AML-193 (cell line): ENCODE data around the gene RNASEH2C.
"Not testable (repeated sequence)": the region's sequence is repeated elsewhere in the genome, so short reads cannot be mapped to it uniquely, and the experiment has no call there.

ENCODE experiments used
- DNase-seq, 2 experiments: peaks; one replicate each; lab custom pipeline; 2025; lab: John Stamatoyannopoulos, UW

The RNASEH2C gene

DNA sequence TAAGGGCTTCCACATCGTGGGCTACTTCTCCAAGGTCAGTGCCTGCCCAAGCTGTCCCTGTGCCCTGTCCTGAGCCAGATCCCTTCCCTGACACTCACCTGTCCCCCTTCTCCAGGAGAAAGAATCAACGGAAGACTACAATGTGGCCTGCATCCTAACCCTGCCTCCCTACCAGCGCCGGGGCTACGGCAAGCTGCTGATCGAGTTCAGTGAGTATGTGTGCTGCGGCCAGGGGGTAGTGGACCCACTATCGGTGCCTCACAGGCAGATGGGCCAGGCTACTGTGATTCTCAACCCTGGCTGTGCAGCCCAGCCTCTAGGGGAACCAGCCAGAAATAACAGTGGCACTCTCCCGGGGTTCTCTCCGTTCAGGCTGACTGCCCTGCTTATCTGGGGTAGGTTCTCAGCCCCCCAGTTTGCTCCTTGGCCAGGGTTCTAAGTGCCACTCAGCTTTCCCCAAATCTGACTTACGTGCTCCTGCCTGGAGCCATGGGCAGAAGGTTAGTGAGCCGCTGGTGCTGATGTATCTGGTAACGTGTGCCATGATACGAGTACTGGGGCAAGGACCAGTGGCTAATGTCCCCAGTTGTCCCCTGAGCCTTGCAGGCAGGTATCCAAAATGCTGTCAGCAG is 3.7 kb downstream of the RNASEH2C start:
- no peak for DNase-seq

DNA sequence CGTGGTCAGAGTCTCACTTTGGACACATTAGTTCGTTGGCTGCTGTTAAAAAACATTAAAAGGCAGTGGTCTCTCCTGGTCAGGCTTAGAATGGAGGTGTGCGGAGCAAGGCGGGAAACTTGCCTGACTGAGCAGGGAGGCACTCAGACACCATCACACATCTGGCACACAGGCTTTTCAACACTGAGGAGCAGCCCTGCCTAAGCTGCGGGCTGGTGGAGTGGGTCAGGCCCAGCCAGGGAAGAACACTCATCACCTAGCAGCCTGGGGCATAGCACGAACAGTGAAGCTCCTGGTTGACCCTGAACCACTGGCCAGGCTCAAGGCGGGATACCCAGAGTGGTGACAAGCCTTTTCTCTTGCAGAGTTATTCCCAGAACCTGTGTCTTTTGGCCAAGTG is 4.3 kb downstream of the RNASEH2C start:
- DNase-seq, result no peak

DNA sequence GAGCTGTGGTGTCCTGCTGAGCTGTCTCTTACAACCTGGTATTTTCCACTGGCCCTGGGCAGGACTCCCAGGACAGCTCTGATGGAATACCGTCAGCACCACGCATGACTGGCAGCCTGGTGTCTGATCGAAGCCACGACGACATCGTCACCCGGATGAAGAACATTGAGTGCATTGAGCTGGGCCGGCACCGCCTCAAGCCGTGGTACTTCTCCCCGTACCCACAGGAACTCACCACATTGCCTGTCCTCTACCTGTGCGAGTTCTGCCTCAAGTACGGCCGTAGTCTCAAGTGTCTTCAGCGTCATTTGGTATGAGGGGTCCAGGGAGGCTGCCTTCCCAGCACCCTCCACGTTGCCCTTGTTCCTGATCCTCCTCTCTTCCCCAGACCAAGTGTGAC is 6.2 kb downstream of the RNASEH2C start:
- DNase-seq, result no peak

DNA sequence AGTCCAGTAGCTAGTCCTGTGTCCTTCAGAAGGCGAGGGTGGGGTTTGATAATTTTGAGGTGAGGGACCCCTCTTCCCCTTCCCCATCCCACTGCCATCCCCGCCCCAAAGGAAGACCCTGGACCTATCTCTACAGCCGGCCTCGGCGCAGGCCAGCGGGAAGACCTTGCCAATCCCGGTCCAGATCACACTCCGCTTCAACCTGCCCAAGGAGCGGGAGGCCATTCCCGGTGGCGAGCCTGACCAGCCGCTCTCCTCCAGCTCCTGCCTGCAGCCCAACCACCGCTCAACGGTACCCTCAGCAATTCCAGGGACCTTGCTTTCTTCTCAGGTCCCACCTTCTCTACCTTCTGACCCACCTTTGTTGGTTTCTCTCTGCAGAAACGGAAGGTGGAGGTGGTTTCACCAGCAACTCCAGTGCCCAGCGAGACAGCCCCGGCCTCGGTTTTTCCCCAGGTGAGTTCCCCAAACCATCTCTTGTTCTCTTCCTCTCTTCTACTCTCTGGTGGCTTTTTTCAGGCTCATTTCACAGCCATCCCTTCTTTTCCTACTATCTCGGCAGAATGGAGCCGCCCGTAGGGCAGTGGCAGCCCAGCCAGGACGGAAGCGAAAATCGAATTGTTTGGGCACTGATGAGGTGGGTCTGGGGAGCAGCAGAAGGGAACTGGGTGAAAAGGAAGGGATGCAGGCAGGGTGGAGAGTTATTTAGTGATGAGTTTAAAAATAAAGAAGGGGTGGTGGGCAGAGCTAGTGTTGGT is 7.2 kb downstream of the RNASEH2C start:
- no peak for DNase-seq

DNA sequence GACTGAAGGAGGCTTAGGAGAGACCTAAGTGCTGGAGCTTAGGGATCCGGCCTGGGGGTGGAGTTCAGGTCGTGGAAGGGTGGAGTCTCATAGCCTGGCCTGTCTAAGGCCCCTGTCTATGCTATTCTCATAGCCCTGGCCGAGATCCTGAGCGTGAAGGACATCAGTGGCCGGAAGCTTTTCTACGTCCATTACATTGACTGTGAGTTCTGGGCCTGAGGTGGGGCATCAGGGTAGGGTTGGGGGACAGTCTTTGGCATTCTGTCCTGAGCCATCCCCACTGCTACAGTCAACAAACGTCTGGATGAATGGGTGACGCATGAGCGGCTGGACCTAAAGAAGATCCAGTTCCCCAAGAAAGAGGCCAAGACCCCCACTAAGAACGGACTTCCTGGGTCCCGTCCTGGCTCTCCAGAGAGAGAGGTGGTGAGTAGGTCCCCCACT is 7.9 kb downstream of the RNASEH2C start:
- DNase-seq, result no peak

DNA sequence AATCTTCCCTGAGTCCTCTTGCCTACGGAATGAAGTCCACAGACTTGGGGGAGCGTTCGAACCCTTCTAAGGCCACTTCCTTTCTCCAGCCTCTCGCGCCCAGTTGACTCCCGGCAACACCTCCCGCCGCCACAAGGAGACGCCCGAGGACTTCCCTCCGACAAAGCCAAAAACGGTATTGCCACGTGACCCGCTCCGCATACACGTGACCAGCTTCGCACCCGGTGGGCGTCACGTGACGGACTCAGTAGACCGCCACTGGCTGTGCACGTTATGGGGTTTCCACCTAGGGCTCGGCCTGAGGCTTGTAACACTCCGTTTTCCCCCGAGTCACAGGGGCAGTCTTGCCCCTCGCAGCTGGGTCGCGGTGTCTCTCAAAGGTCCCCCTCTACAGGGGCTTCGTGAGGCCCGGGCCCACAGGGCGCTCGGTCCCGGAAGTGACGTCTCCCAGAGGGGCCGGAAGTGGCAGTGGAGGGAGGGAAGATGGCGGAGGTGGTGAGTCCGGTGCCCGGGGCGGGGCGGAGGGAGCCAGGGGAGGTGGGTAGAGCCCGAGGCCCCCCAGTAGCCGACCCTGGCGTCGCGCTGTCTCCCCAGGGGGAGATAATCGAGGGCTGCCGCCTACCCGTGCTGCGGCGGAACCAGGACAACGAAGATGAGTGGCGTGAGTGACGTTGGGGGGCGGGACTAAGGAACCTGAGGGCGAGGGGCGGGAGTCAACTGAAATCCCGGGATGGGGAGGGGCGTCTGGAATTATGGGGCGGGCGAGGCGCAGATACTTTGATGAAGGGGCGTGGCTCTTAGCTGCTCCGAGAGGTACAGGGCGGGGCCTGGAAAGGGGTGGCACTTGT is 8.6 kb downstream of the RNASEH2C start, which contains the start of gene KAT5:
Gene KAT5, plus strand, starts transcription at position 468 of the 848 bp plus-strand sequence. Its CDS starts 16 bp downstream, at position 484.
- peak; percentile 97 for DNase-seq

DNA sequence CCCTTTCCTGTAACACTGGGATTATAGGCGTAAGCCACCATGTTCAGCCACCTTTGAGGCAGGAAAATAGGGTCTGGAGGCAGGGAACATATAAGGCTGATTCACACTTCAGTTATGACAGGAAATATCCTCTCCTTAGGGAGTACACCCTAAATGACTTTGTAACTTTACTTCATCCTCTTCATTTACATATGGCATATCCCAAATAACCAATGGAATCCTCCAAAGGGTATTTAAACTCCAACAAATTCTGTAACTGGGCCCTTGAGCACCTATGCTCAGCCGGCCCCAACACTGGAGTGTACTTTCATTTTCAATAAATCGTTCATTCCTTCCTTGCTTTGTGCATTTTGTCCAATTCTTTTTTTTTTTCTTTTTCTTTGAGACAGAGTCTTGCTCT is 10.2 kb downstream of the RNASEH2C start:
- no peak for DNase-seq

DNA sequence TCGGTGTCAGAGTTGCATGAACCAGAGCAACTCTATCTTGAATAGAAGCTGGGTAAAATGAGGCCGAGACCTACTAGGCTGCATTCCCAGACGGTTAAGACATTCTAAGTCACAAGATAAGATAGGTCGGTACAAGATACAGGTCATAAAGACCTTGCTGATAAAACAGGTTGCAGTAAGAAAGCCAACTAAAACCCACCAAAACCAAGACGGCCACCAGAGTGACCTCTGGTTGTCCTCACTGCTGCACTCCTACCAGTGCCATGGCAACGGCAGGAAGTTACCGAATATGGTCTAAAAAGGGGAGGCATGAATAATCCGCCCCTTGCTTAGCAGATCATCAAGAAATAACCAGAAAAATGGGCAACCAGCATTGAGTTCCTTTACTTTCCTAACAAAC is 10.9 kb downstream of the RNASEH2C start:
- no peak for DNase-seq

DNA sequence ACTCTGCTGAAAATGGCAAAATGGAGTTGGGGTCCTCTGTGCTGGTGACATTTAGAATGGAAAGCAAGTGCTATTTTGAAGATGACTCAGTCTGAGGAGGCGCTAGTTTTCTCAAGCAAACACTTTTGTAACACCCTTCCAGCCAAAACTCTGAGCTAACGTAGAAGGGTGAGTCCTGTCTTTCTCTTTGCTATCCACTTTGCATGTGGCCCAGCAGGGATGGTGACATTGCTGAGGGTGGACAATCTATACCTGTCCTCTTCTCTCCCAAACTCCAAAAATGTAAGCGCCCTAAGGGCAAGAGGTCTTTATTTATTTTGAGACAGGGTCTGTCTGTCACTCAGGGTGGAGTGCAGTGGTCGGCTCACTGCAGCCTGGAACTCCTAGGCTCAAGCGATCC is 12.1 kb downstream of the RNASEH2C start:
- no peak for DNase-seq

DNA sequence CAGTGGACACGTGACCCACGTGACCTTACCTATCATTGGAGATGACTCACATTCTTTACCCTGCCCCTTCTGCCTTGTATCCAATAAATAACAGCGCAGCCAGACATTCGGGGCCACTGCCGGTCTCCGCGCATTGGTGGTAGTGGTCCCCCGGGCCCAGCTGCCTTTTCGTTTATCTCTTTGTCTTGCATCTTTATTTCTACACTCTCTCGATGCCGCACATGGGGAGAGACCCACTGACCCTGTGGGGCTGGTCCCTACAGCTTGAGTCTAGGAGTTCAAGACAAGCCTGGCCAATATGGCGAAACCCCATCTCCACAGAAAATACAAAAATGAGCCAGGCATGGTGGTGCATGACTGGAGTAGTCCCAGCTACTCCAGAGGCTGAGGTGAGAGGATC is 13.6 kb downstream of the RNASEH2C start:
- not testable (repeated sequence) for DNase-seq

DNA sequence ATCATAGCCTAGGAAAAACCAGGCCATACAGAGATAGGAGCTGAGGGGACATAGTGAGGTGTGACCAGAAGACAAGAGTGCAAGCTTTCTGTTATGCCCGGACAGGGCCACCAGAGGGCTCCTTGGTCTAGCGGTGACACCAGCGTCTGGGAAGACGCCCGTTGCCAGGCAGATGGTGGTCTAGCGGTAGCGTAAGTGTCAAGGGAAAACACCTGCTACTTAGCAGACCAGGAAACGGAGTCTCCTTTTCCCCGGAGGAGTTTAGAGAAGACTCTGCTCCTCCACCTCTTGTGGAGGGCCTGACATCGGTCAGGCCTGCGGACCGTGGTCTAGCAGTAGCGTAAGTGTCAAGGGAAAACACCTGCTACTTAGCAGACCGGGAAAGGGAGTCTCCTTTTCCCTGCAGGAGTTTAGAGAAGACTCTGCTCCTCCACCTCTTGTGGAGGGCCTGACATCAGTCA is 14.3 kb downstream of the RNASEH2C start:
- peak in 1 of 2 experiments; percentile 22 for DNase-seq

DNA sequence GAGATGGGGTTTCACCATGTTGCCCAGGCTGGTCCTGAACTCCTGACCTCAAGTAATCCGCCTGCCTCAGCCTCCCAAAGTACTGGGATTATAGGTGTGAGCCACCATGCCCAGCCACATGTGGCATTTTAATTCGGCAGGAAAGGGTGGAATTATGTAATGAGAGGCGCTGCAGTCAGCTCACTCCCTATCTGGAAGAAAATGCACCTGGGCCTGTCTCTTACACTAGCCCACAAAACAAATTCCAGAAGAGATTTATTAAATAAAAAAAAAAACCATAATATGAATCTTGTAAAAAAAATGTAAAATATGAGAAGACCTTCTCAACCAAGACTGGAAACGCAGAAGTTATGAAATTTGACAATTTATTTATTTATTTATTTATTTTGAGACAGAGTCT is 16.8 kb downstream of the RNASEH2C start:
- no peak for DNase-seq

DNA sequence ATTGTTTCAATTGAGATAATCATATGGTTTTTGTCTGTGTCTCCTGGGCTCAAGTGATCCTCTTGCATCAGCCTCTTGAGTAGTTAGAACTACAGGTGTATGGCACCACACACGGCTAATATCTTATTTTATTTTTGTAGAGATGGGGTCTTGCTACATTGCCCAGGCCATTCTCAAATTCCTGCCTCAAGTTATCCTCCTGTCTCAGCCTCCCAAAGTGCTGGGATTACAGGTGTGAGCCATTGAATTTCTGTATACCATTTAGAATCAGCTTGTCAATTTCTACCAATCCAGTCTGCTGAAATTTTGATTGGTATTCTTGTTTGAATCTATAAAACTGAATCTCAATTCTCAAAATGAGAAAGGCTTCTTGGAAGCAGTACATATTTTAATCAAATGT is 18.9 kb downstream of the RNASEH2C start:
- DNase-seq, result no peak

DNA sequence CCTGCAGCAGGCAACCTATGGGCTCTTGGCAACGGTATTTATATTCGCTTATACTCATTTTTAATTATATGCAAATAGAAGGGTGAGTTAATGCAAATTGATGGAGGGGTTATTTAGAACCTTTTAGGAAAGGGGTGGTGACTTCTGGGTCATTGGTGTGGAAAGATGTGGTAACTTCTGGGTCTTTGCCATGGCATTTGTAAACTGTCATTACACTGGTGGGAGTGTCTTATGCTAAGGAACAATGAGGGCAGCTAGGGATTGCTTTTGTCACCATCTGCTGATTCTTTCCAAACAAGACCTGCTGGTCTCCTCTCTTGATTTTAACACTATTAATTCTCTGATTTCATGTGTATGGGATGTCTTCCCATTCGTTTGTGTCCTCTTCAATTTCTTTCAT is 20.2 kb downstream of the RNASEH2C start:
- DNase-seq, result peak; percentile 67 to 83

DNA sequence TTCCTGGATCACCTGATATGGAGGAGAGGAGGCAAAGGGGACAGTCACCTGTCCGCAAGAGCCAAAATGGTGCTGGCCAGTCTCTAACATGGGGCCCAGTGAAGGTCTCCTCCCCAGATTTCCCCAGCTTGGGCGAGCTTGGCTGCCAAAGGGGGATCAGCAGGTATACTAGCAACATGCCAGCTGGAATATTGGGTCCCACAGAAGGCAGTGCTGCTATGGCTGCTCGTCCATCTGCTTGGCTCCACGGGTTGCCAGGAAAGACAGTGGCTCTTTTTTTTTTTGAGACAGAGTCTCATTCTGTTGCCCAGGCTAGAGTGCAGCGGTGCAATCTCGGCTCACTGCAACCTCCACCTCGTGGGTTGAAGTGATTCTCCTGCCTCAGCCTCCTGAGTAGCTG is 21.3 kb downstream of the RNASEH2C start:
- no peak for DNase-seq

DNA sequence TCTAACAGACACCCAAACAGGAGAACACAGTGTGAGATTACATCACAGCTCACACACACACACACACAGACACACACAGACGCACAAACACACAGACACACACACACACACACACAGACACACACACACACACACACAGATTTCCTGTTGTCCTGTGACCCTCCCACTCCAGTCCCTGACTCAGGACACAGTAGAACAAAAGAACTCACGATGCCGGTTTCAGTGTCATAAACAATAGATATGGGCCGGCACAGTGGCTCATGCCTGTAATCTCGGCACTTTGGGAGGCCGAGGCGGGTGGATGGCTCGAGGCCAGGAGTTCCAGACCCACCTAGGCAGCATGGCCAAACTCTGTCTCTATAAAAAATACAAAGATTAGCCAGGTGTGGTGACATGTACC is 22.4 kb downstream of the RNASEH2C start:
- no peak for DNase-seq

DNA sequence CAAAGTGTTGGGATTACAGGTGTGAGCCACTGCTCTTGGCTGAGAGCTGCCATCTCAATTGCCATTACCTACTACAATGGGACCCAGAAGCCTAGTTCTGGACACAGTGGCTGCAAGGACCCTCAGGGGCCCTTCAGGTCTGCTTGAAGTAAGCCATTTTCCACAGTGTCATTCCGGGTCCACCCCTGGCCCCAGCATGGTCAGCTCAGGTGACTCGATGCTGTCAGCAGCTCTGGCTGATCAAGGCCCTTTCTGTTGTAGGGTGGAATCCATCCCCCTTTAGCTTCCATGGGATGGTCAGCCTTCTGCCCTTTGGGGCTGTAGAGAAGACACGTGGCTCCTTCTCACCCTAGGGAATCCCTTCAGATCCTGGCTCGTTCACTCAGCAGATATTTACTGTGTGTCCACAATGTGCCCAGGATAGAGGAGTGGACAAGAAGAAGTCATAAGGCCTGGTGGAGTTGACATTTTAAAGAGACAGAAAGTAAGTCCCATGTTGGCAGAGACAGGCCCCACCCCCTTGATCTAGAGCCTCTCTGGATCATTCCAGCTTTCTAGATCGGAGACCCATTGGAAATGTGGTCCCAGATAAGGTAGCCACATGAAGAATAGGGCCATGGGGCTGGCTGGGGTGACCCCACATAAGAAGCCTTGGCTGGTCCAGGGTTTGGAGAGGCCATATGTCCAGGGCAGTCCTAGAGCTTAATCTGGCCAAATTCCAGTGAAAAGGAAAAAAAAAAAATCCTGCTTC is 23.6 kb downstream of the RNASEH2C start:
- no peak for DNase-seq

DNA sequence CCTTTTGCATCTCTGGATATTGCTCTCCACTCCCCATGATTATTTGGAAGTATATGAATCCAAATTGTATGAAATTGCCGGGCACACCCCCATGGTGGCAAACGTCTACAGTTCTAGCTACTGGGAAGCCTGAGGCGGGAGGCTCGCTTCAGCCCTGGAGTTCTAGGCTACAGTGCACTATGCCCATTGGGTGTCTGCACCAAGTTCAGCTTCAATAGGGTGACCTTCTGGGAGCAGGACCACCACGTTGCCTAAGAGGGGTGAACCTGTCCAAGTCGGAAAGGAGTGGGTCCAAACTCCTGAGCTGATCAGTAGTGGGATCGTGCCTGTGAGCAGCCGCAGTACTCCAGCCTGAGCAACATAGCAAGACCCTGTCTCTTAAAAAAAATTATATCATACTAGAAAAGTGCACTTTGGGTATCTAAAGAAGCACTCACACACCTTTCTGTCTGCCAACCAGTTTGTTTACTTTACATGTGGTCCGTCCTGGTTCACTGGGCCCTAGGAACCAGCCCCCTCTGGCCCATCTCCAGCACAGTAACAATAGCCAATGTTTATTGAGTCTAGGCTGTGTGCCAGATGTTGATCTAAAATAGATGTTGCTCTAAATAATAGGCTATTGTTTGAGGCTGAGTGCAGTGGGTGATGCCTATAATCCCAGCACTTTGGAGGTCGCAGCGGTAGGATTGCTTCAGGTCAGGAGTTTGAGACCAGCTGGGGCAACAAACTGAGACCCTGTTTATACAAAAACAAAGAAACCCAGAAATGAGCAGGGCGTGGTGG is 24.9 kb downstream of the RNASEH2C start:
- no peak for DNase-seq

DNA sequence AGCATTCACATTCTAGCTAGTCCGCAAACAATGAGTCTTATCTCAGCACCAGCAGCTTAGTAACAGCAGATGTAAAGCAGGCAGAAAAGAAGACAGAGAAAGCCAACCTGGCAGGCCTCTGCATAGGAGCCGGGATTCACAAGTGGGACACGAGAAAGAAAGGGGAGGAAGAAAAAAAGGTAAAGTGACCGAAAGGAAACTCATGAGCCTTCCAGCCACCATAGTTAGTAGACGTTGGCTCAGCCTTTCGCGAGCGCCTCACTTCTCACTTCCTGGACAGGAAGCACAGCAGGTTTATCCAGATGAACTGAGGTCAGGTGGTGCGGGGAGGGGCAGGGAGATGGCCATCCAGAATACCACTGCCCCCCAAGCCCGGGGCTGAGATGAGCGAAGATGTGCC is 28.2 kb downstream of the RNASEH2C start:
- DNase-seq, result no peak

DNA sequence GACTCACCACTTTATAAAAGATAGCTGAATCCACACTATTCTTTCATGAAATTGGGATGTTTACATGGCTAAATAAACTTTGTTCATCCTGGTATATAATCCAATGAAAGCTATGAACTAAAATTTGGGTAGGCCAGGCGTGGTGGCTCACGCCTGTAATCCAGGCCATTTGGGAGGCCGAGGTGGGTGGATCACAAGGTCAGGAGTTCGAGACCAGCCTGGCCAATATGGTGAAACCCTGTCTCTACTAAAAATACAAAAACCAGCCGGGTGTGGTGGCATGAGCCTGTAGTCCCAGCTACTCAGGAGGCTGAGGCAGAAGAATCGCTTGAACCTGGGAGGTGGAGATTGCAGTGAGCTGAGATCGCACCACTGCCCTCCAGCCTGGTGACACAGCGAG is 28.8 kb downstream of the RNASEH2C start:
- DNase-seq, result not testable (repeated sequence)

DNA sequence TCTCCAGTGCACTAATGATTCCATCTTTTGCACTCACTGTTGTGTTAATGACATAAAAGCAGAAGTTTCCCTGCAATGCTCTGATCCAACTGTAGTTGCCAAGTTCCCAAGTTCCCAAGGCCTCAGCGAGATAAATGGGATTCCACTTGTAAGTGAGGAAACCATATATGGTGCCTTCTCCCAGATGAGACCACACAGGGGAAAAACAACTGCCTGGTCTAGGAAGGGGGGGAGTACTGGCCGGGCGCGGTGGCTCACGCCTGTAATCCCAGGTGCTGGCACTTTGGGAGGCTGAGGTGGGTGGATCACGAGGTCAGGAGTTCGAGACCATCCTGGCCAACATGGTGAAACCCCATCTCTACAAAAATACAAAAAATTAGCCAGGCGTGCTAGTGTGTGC is 34.6 kb downstream of the RNASEH2C start:
- DNase-seq, result no peak
